Activated T-cell treated with anti-CD3 and anti-CD28 coated beads for 48 hours (primary cell): Measurements from ENCODE around the gene ARMC9.
"Not testable (repeated sequence)": the region's sequence is repeated elsewhere in the genome, so short reads cannot be mapped to it uniquely, and the experiment has no call there.

Experiments used
- DNase-seq: peaks from one replicate; pipeline ENCODE4 v3.0.0-alpha.2; 2020; ENCODE audit warnings: low read depth

ARMC9 gene

DNA sequence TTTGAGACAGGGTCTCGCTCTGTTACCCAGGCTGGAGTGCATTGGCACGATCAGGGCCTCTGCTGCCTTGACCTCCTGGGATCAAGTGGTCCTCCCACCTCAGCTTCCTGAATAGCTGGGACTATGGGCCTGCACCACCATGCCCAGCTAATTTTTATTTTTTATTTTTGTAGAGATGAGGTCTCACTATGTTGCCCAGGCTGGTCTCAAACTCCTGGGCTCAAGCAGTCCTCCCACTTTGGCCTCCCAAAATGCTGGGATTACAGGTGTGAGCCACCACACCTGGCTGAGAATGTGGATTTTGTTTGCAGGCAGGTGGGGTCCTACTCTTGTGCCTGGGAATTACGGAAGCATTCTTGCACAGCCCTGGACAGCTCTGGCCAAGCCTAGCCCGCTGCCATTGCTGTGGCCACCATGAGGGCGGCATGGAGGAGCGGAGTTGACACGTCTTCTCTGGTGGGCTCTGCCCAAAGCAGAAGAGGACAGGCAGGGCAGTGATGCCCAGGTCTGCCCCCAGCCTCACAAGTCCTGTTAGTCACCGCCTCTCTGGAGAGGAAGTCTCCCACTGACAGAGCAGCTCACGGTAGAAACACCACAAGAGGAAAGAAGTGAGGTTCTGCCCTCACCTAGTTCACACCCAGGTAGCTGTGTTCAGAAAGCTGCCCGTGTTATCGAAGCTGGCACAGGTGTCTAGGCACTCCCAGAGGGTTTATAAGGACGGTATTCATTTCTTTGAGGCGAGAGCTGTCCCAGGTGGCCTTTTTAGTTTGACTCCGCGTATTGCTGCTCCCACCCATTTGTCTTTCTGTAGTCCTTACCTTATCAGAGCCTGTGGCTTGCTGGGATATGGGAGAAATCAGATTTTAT, 46.2 kb downstream of the ARMC9 start:
- no peak for DNase-seq

- DNase-seq: no peak
Observed at GRCh38 chr2:231245249-231246094, 47.0 kb downstream of the ARMC9 start.

DNA sequence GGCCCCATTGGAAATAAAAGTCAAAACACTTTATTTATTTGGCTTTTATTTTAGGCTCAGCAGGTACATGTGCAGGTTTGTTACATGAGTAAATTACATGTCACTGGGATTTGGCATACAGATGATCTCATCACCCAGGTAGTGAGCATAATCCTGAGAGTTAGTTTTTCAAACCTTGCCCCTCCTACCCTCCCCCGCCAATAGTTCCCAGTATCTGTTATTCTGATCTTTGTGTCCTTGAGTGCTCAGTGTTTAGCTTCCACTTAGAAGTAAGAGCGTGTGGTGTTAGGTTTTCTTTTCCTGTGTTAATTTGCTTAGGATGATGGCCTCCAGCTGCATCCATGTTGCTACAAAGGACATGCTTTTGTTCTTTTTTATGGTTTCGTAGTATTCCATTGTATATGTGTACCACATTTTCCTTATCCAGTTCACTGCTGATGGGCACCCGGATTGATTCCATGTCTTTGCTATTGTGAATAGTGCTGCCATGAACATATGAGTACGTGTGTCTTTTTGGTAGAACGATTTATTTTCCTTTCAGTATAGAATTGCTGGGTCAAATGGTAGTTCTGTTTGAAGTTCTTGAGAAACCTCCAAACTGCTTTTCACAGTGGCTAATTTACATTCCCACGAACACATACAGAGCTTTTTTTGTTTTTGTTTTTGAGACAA, 47.9 kb downstream of the ARMC9 start:
- DNase-seq: no peak

DNA sequence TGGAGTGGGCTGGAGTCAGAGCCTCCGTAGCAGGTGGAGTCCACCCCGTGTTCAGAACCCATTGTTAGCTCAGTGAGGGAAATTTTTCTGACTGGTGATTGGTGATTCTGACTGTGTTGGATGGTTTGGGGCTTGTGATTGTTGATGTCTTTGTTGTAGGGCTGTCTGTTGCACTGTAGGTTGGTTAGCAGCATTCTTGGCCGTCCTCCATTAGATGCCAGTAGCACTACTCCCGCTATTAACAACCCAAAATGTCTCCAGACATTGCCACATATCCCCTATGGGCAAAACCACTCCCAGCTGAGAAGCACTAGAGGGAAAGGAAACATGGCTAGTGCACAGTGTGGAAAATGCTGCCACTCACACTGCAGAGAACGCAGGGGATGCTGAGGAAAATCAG, 51.7 kb downstream of the ARMC9 start:
- DNase-seq: no peak

GRCh38 chr2:231250698-231251097, 52.3 kb downstream of the ARMC9 start:
- DNase-seq: no peak

DNA sequence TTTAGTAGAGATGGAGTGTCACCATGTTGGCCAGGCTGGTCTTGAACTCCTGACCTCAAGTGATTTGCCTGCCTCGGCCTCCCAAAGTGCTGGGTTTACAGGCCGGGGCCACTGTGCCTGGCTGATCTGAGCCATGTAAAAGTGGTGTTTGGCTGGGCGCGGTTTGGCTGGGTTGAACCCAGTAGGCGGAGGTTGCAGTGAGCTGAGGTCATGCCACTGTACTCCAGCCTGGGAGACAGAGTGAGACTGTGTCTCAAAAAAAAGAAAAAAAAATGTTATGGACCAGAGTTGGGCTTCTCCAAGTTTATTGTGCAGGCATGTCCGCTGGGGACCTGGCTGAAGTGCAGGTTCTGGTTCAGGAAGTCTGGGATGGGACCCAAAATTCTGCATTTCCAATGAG, 54.9 kb downstream of the ARMC9 start:
- not testable (repeated sequence) for DNase-seq

GRCh38 chr2:231256494-231256893, 58.1 kb downstream of the ARMC9 start:
- DNase-seq: no peak

- no peak for DNase-seq
Observed at GRCh38 chr2:231257763-231258162, 59.3 kb downstream of the ARMC9 start.

DNA sequence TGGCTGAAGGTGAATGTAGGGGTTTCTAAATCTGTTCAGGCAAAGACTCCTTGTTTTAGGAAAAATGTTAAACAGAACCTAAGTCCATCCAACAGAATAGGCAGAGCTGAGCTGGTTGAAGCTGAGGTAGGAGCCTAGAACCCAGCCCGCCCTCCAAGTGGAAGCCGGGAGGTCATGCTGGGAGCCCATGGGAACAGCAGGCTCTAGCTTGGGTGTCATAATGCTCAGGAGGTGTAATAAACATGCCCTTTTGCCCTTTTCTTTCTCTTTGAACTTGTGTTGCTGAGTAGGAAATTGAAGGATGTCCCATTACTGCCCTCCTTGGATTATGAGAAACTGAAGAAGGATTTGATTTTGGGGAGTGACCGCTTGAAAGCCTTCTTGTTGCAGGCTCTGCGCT, 60.3 kb downstream of the ARMC9 start:
- no peak for DNase-seq

GRCh38 chr2:231259104-231259503, 60.7 kb downstream of the ARMC9 start:
- DNase-seq: no peak

DNA sequence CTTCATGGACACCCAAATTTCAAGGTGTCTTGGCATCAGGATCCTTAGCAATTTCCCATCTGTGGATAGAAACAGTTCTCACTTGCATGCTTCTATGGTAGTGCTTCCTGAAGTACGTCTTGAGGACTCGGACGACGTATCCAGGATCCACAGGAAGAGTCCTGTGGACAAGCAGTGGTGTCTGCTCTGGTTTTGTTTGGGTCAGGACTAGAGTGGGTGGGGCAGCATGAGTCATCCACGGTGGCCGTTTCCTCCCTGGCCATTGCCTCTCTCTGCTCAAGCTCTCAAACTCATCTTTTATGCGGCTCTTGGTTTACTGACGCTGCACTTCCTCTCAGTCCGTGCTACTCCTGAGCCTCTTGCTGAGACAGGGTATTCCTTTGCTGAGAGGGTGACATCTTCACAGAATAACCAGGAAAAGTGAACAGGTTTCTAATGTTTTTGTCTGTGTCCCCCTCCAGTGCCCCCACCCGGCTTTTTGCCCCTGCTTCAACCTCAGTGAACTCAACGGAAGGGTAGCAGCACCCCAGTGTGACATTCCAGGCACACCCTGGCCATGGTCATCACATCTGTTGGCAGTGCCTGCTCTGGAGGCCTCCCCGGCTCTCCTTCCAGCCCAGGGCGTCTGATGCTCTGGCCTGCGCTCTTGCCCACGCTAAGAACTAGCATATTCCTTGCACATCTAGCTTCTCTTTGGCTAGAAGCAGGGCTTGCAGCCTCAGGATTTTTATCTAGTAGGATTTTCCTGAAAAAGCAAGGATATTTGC, 62.2 kb downstream of the ARMC9 start:
- no peak for DNase-seq

- no peak for DNase-seq
Observed at GRCh38 chr2:231263118-231263831, 64.8 kb downstream of the ARMC9 start.

- DNase-seq: no peak
Observed at GRCh38 chr2:231270221-231271114, 72.0 kb downstream of the ARMC9 start.

DNA sequence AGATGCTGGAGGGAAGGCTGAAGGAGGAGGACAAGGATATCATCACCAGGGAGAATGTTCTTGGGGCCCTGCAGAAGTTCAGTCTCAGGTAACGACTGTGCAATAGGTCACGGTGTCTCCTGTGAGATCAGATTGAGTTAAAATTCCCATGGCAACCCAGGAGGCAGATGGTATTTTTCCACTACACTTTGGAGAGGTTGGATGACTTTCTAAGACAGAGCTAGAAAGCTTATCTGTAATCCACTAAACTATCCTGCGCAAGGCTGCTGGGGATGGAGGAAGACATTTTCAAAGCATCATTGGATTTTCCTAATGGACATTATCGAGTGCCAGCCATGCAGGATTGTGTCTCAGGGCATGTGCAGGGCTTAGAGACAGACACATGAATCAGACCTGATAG, 74.6 kb downstream of the ARMC9 start:
- DNase-seq: no peak

GRCh38 chr2:231276987-231277386, 78.6 kb downstream of the ARMC9 start:
- no peak for DNase-seq

GRCh38 chr2:231277962-231278361, 79.5 kb downstream of the ARMC9 start:
- DNase-seq: no peak

GRCh38 chr2:231278868-231279267, 80.4 kb downstream of the ARMC9 start:
- no peak for DNase-seq

- no peak for DNase-seq
Observed at GRCh38 chr2:231280846-231281245, 82.4 kb downstream of the ARMC9 start.

GRCh38 chr2:231284296-231284695, 85.9 kb downstream of the ARMC9 start:
- no peak for DNase-seq

- no peak for DNase-seq
Observed at GRCh38 chr2:231286964-231287363, 88.5 kb downstream of the ARMC9 start.
